ENCODE measurements around the gene ARRB1. TPM values are rescaled to one million over a fixed set of nuclear protein-coding genes. Genes with fewer than 3 reads are reported as not detected.

ARRB1 gene
- total RNA-seq, 2 experiments from 2014 or later = 26.7 to 27.8 TPM

- peaks cover 7% of the 10 kb centered on the region for H3K4me1 ChIP-seq (ENCODE audit: insufficient read depth, low read length)
- DNase-seq (no peak), ATAC-seq (ENCODE audit: poor library complexity) (no peak)
- no peaks in the 10 kb centered on the region for H3K27me3 Mint-ChIP-seq
- no peaks in the 10 kb centered on the region for H3K9me3 ChIP-seq (ENCODE audit: control insufficient read depth in 1 of 2, insufficient read depth in 1 of 2, low read length in 2 of 2)
- H3K27ac Mint-ChIP-seq = no peak overlapping the region
- H3K27ac ChIP-seq (ENCODE audit: low read depth in 1 of 2, low read length in 2 of 2) = no peak overlapping the region
- H3K4me3 Mint-ChIP-seq = no peak overlapping the region
- TF ChIP-seq CTCF (IDR thresholded peaks at IDR 0.05) = no peak
- intact Hi-C loops (cut with DNase I, micrococcal nuclease) = no loop called here
- peaks cover 3% of the 10 kb centered on the region for H3K36me3 ChIP-seq (ENCODE audit: insufficient read depth, low read length)
- ChIA-PET CTCF (no interaction called here), POLR2A (no interaction called here)
- no peak overlapping the region for H3K4me3 ChIP-seq (ENCODE audit: low read length)
- H3K36me3 Mint-ChIP-seq (ENCODE audit: low read depth) = peaks cover 4% of the 10 kb centered on the region
- H3K9me3 Mint-ChIP-seq = no peaks in the 10 kb centered on the region
- H3K27me3 ChIP-seq (ENCODE audit: control insufficient read depth in 1 of 2, insufficient read depth in 2 of 2, low read length in 2 of 2) = no peaks in the 10 kb centered on the region
- peaks cover 15% of the 10 kb centered on the region for H3K4me1 Mint-ChIP-seq (ENCODE audit: low read depth)
Observed at GRCh38 chr11:75311858-75312288, 39.6 kb downstream of the ARRB1 start.

GRCh38 chr11:75308986-75309385, 42.5 kb downstream of the ARRB1 start:
- no peak for TF ChIP-seq CTCF (IDR thresholded peaks at IDR 0.05)
- Histone ChIP-seq H3K4me3 (ENCODE audit: low read length) (no peak overlapping the region), H3K36me3 (ENCODE audit: insufficient read depth, low read length) (peaks cover 3% of the 10 kb centered on the region), H3K9me3 (ENCODE audit: control insufficient read depth in 1 of 2, insufficient read depth in 1 of 2, low read length in 2 of 2) (no peaks in the 10 kb centered on the region), H3K4me1 (ENCODE audit: insufficient read depth, low read length) (no peaks in the 10 kb centered on the region), H3K27ac (ENCODE audit: low read depth in 1 of 2, low read length in 2 of 2) (no peak overlapping the region), H3K27me3 (ENCODE audit: control insufficient read depth in 1 of 2, insufficient read depth in 2 of 2, low read length in 2 of 2) (no peaks in the 10 kb centered on the region)
- intact Hi-C loops (cut with DNase I, micrococcal nuclease) = no loop called here
- ChIA-PET CTCF (no interaction called here), POLR2A (interaction anchor here (0.6 kb wide), 1 partner anchor 20 kb away, joined by 3 read pairs; no protein-coding TSS in a partner anchor)
- H3K27me3 Mint-ChIP-seq = no peaks in the 10 kb centered on the region
- H3K36me3 Mint-ChIP-seq (ENCODE audit: low read depth) = peaks cover 4% of the 10 kb centered on the region
- no peak overlapping the region for H3K27ac Mint-ChIP-seq
- ATAC-seq (ENCODE audit: poor library complexity) (no peak), DNase-seq (no peak)
- no peaks in the 10 kb centered on the region for H3K9me3 Mint-ChIP-seq
- peaks cover 19% of the 10 kb centered on the region for H3K4me1 Mint-ChIP-seq (ENCODE audit: low read depth)
- H3K4me3 Mint-ChIP-seq = no peak overlapping the region

GRCh38 chr11:75308116-75308515, 43.3 kb downstream of the ARRB1 start:
- peaks cover 4% of the 10 kb centered on the region for H3K36me3 Mint-ChIP-seq (ENCODE audit: low read depth)
- ATAC-seq (ENCODE audit: poor library complexity) = no peak
- no peak overlapping the region for H3K4me3 ChIP-seq (ENCODE audit: low read length)
- peaks cover 3% of the 10 kb centered on the region for H3K4me1 ChIP-seq (ENCODE audit: insufficient read depth, low read length)
- ChIA-PET CTCF (interaction anchor here (0.8 kb wide), 1 partner anchor 19 kb away, joined by 3 read pairs; no protein-coding TSS in a partner anchor), POLR2A (no interaction called here)
- no peaks in the 10 kb centered on the region for H3K9me3 ChIP-seq (ENCODE audit: control insufficient read depth in 1 of 2, insufficient read depth in 1 of 2, low read length in 2 of 2)
- peaks cover 3% of the 10 kb centered on the region for H3K36me3 ChIP-seq (ENCODE audit: insufficient read depth, low read length)
- no peak overlapping the region for H3K27ac ChIP-seq (ENCODE audit: low read depth in 1 of 2, low read length in 2 of 2)
- no peak for DNase-seq
- TF ChIP-seq CTCF (IDR thresholded peaks at IDR 0.05) = no peak
- no peak overlapping the region for H3K27ac Mint-ChIP-seq
- H3K27me3 ChIP-seq (ENCODE audit: control insufficient read depth in 1 of 2, insufficient read depth in 2 of 2, low read length in 2 of 2) = no peaks in the 10 kb centered on the region
- H3K9me3 Mint-ChIP-seq = no peaks in the 10 kb centered on the region
- no peak overlapping the region for H3K4me3 Mint-ChIP-seq
- intact Hi-C loops (cut with DNase I, micrococcal nuclease) = no loop called here
- H3K4me1 Mint-ChIP-seq (ENCODE audit: low read depth) = peaks cover 21% of the 10 kb centered on the region
- no peaks in the 10 kb centered on the region for H3K27me3 Mint-ChIP-seq

All from CD4-positive, alpha-beta T cell (primary cell).